Activated CD8-positive, alpha-beta T cell treated with anti-CD3 and anti-CD28 coated beads for 36 hours (primary cell): ENCODE data around the gene THRA. TPM values are rescaled to one million over a fixed set of nuclear protein-coding genes. Genes with fewer than 3 reads are reported as not detected.
A peak's percentile ranks its signal among the peaks of the same experiment; 100 is the strongest.

ENCODE experiments used
- ATAC-seq: fragments of 200-7000 bp; cut with Tn5 transposase; one replicate; pipeline ENCODE4 v1.10.0; 2021; ENCODE audit warnings: mild to moderate bottlenecking, moderate library complexity
- CTCF ChIA-PET: fragments of 350-600 bp; sonication (Branson Sonifier 250); formaldehyde crosslinking; loops from one replicate; lab custom pipeline; 2021; ENCODE audit warnings: antibody characterized with exemption; lab: Charles Lee
- POLR2A ChIA-PET: fragments of 350-600 bp; sonication (Branson Sonifier 250); formaldehyde crosslinking; loops from one replicate; lab custom pipeline; 2021; ENCODE audit warnings: antibody characterized with exemption; lab: Charles Lee
- DNase-seq: peaks from one replicate; pipeline ENCODE4 v3.0.0-alpha.2; 2020
- H3K27ac Mint-ChIP-seq: one replicate; pipeline ENCODE4 v1.8.0; 2021; ENCODE audit warnings: mild to moderate bottlenecking, mixed read lengths
- H3K27me3 Mint-ChIP-seq: one replicate; pipeline ENCODE4 v1.8.0; 2021; ENCODE audit warnings: mixed read lengths
- H3K36me3 Mint-ChIP-seq: one replicate; pipeline ENCODE4 v1.8.0; 2021; ENCODE audit warnings: low read depth, mixed read lengths
- H3K4me1 Mint-ChIP-seq: one replicate; pipeline ENCODE4 v1.8.0; 2021; ENCODE audit warnings: low read depth, mixed read lengths
- H3K4me3 Mint-ChIP-seq: one replicate; pipeline ENCODE4 v1.8.0; 2021; ENCODE audit warnings: mild to moderate bottlenecking, moderate library complexity, mixed read lengths
- H3K9me3 Mint-ChIP-seq: one replicate; pipeline ENCODE4 v1.8.0; 2021; ENCODE audit warnings: mixed read lengths
- intact Hi-C: fragments of 100-400 bp; cut with micrococcal nuclease; formaldehyde crosslinking; loops from one replicate; pipeline ENCODE4 v1.10.0; 2022
- total RNA-seq, 2 experiments: library from RNA; stranded (reverse); gene quantifications; one replicate each; pipeline ENCODE4 v1.2.3, GENCODE V29; 2021
- TF ChIP-seq, protein P1 (sequence below): fragments of 200-600 bp; IDR thresholded peaks from one replicate; pipeline ENCODE4 v1.8.0; 2022; ENCODE audit warnings: antibody characterized with exemption, mild to moderate bottlenecking

Gene THRA
- total RNA-seq, 2 experiments from 2014 or later, result 11.1 to 13.8 TPM

DNA sequence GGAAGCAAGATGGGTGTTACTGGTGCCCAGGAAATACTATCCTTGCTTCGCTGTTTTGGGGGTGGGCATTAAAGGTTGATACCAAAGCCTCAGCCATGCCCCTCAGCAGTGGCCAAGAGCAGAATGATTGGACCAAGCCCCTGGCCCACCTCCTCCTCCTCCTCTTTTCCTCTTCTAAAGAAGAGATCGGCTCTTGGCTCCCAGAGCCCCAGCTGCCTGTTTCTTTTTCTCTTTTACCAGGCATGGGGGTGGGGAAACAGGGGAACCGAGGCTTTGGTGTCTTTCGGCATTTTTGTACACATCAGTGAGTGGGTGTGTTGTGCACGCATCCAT lies 5.8 kb downstream of the THRA start:
- Mint-ChIP-seq H3K9me3 (no peaks in the 10 kb centered on the region), H3K4me1 (peaks cover 81% of the 10 kb centered on the region), H3K36me3 (no peaks in the 10 kb centered on the region), H3K27me3 (no peaks in the 10 kb centered on the region), H3K27ac (peak overlapping the region; percentile 96), H3K4me3 (peak overlapping the region; percentile 78)
- intact Hi-C loops, result no loop called here
- ChIA-PET CTCF (interaction anchor here (1.0 to 3.7 kb wide), 5 partner anchors 15 to 44 kb away, joined by 9 to 25 read pairs (median 9); partner anchors contain the start of gene MED24), POLR2A (interaction anchor here (0.9 to 2.5 kb wide), 5 partner anchors 9 to 617 kb away, joined by 3 to 7 read pairs (median 3); partner anchors contain the start of gene MED1)
- TF ChIP-seq, protein P1, sequence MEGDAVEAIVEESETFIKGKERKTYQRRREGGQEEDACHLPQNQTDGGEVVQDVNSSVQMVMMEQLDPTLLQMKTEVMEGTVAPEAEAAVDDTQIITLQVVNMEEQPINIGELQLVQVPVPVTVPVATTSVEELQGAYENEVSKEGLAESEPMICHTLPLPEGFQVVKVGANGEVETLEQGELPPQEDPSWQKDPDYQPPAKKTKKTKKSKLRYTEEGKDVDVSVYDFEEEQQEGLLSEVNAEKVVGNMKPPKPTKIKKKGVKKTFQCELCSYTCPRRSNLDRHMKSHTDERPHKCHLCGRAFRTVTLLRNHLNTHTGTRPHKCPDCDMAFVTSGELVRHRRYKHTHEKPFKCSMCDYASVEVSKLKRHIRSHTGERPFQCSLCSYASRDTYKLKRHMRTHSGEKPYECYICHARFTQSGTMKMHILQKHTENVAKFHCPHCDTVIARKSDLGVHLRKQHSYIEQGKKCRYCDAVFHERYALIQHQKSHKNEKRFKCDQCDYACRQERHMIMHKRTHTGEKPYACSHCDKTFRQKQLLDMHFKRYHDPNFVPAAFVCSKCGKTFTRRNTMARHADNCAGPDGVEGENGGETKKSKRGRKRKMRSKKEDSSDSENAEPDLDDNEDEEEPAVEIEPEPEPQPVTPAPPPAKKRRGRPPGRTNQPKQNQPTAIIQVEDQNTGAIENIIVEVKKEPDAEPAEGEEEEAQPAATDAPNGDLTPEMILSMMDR, result no peak
- DNase-seq (no peak), ATAC-seq (no peak)

DNA sequence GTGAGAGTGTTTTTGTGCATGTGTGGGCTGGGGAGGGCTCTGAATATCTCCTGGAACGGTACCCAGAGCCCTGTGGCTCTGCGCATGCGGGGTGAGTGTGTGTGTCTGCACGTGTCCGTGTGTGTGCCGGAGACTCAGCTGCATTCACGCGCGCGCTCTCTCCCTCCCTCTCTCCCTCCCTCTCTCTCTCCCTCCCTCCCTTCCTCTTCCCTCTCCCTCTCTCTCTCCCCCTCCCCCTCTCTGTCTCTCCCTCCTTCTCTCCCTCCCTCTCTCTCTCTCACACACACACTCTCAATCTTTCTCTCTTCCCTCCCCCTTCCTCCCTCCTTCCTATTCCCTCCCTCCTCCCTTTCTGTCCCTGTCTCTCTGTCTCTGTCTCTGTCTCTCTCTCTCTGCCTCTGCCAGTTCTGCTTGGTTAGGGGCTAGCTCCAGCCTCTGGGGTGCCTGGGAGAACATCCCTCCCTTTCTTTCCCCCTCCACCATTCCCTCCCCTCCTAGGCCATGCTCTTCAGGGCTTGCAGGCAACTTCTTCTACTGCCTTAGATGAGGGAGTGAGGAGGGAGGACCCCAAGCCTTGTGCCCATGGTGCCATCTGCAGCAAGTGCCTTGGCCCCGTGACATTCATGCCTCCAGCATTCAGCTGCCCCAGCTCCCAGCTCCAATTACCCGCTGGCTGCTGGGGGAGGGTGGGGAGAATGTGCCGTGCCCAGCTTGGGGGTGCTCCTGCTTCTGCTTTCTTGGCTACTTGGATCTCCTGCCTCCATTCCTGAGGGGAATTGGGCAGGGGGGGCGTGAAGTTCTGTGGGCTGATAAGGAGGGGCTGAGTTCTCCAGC lies 6.4 kb downstream of the THRA start:
- TF ChIP-seq, protein P1, result no peak
- H3K9me3 Mint-ChIP-seq, result no peaks in the 10 kb centered on the region
- H3K4me1 Mint-ChIP-seq, result peaks cover 79% of the 10 kb centered on the region
- H3K27me3 Mint-ChIP-seq, result no peaks in the 10 kb centered on the region
- H3K27ac Mint-ChIP-seq, result peak overlapping the region; percentile 96
- ChIA-PET CTCF (interaction anchor here (0.9 to 3.7 kb wide), 11 partner anchors 15 to 54 kb away, joined by 3 to 25 read pairs (median 5); partner anchors contain the start of genes MED24 and NR1D1), POLR2A (interaction anchor here (0.5 to 2.5 kb wide), 11 partner anchors 9 to 618 kb away, joined by 3 to 7 read pairs (median 3); partner anchors contain the start of gene MED1)
- peak; percentile 90 for DNase-seq
- H3K4me3 Mint-ChIP-seq, result peak overlapping the region; percentile 78
- peak; percentile 66 for ATAC-seq
- H3K36me3 Mint-ChIP-seq, result no peaks in the 10 kb centered on the region
- intact Hi-C loops, result no loop called here

DNA sequence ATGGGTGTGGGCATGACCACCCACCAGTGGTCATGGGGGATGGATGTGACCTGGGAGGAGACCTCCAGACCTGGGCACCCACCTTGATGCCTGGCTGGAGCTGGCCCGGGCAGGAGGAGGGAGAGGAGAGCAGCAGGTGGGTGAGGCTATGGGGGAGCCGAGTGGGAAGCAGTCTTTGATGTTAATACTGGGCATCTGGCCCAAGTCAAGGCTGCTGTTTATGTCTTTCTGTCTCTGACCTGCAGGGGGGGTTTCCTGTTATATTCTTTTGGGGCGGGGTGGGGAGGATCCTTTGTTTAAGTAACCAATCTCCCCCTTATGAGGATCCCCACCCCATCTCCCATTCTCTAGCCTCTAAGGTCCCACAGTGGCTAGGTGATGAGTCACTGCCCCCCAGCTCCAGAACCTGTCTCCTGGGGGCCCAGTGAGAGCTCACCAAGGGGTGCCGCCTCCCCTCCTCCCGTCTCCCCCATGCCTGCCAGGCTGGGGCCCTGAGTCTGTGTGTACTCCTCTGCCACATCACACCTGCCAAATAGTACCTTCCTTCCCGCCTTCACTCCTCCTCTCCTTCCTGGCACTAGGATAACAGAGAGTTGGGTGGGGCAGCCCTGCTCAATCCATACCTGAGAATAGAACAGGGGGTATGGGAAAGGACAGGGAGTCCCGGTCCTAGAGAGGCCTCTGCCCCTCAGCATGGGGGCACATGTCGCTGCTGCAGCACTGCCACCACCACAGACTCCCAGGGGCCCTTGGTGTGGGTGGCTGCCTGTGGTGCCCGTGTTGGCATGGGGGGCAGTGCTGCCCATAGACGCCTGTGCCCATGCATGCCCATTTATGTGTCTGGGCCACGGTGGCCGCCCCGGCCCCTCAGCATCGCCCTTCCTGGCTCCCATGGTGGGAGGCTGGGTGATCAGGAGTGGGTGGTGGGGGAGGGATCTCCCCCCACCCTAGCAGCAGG lies 7.3 kb downstream of the THRA start:
- Mint-ChIP-seq H3K4me1 (peaks cover 71% of the 10 kb centered on the region), H3K4me3 (peak overlapping the region; percentile 78), H3K27me3 (no peaks in the 10 kb centered on the region), H3K9me3 (no peaks in the 10 kb centered on the region), H3K27ac (peak overlapping the region; percentile 96), H3K36me3 (no peaks in the 10 kb centered on the region)
- ChIA-PET POLR2A (interaction anchor here (0.5 to 2.5 kb wide), 8 partner anchors 10 to 123 kb away, joined by 3 to 7 read pairs (median 4); no protein-coding TSS in a partner anchor), CTCF (interaction anchor here (0.9 to 3.7 kb wide), 11 partner anchors 16 to 53 kb away, joined by 3 to 25 read pairs (median 5); partner anchors contain the start of genes MED24 and NR1D1)
- TF ChIP-seq, protein P1, result peak; percentile 50
- ATAC-seq (peak; percentile 60), DNase-seq (peak; percentile 72)
- intact Hi-C loops, result no loop called here

DNA sequence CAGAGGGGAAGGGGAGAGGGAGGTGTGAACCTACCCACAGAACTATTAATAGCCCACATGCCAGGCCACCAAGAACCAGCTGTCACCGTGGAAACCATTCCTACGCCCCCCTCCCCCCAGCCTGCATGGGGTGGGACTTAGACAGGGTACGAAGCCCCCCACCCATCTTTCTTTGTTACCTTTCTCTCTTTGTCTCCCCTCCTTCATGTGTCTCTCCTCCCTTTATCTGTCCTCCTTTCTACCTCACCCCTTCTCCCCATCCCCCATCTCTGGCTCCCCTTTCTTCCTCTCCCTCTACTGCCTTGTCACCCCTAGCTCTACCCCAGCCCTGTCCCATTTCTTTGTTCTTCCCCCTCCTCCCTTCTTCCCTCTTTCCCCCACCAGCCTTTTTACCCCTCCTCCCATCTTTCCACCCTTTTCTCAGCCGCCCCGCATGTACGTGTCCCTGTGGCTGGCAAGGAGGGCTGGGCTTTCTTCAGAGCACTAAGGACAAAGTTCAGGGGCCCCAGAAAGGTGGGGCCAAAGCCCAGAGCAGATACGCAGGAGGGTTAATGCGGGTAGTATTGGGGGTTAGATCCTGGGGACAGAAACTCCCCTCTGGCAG lies 8.0 kb downstream of the THRA start:
- ChIA-PET POLR2A (interaction anchor here (1.0 kb wide), 1 partner anchor 15 kb away, joined by 3 read pairs; no protein-coding TSS in a partner anchor), CTCF (interaction anchor here (0.8 to 3.7 kb wide), 3 partner anchors 11 to 15 kb away, joined by 3 to 25 read pairs (median 3); no protein-coding TSS in a partner anchor)
- Mint-ChIP-seq H3K4me3 (peak overlapping the region; percentile 78), H3K27me3 (no peaks in the 10 kb centered on the region), H3K4me1 (peaks cover 73% of the 10 kb centered on the region), H3K27ac (peak overlapping the region; percentile 96), H3K36me3 (no peaks in the 10 kb centered on the region), H3K9me3 (no peaks in the 10 kb centered on the region)
- TF ChIP-seq, protein P1, result no peak
- intact Hi-C loops, result no loop called here
- no peak for DNase-seq
- no peak for ATAC-seq
